Measurements from ENCODE around the gene CERKL. TPM values are rescaled to one million over a fixed set of nuclear protein-coding genes. Genes with fewer than 3 reads are reported as not detected.
A peak's percentile ranks its signal among the peaks of the same experiment; 100 is the strongest.

The CERKL gene
- total RNA-seq, 8 experiments from 2014 or later: 0.38 to 8.3 (median 2.8) TPM

- WGBS, 10 experiments: 0 to 38% (median 0%) methylated on average over 1 of the region's 1 CpG; no CpG with 5 or more reads in 3 of the 10 experiments
- in situ Hi-C loops (cut with MboI; ENCODE audit: low pct_unique_long_range_greater_than_20kb in 2 of 9, low sequenced_read_pairs in 9 of 9, unreplicated experiment in 9 of 9): no loop called here
- Histone ChIP-seq H3K4me3 (no peak overlapping the region), H3K4me1 (replicated peaks in 1 of 2) (peaks cover 0 to 7% of the 10 kb centered on the region in 2 donors), H3K27ac (no peak overlapping the region)
- no peak for ATAC-seq (replicated peaks in 6 of 8)
Observed at GRCh38 chr2:181639686-181640085, 17.2 kb downstream of the CERKL start.

- WGBS, 10 experiments: 0 to 100% (median 80%) methylated on average over 1 to 4 of the region's 4 CpGs; no CpG with 5 or more reads in 1 of the 10 experiments
- in situ Hi-C loops (cut with MboI; ENCODE audit: low pct_unique_long_range_greater_than_20kb in 2 of 9, low sequenced_read_pairs in 9 of 9, unreplicated experiment in 9 of 9): no loop called here
- no peak for ATAC-seq (replicated peaks in 6 of 8)
- H3K4me3 ChIP-seq: no peak overlapping the region
- H3K27ac ChIP-seq: no peak overlapping the region
- H3K4me1 ChIP-seq (replicated peaks in 1 of 2): no peaks in the 10 kb centered on the region
Observed at GRCh38 chr2:181632733-181633401, 24.0 kb downstream of the CERKL start.

- H3K4me1 ChIP-seq (replicated peaks in 1 of 2): no peaks in the 10 kb centered on the region
- ATAC-seq (replicated peaks in 6 of 8): no peak
- no peak overlapping the region for H3K27ac ChIP-seq
- WGBS, 10 experiments: 40 to 100% (median 90%) methylated on average over 2 to 3 of the region's 3 CpGs
- no peak overlapping the region for H3K4me3 ChIP-seq
- in situ Hi-C loops (cut with MboI; ENCODE audit: low pct_unique_long_range_greater_than_20kb in 2 of 9, low sequenced_read_pairs in 9 of 9, unreplicated experiment in 9 of 9): no loop called here
Observed at GRCh38 chr2:181628590-181629585, 28.0 kb downstream of the CERKL start.

- 8 to 100% (median 90%) methylated on average over 1 to 3 of the region's 3 CpGs for WGBS, 10 experiments
- H3K4me3 ChIP-seq: no peak overlapping the region
- ATAC-seq (replicated peaks in 6 of 8): no peak
Observed at GRCh38 chr2:181627545-181627944, 29.4 kb downstream of the CERKL start.

GRCh38 chr2:181626671-181627070 is 30.2 kb downstream of the CERKL start:
- no peak overlapping the region for H3K4me3 ChIP-seq
- in situ Hi-C loops (cut with MboI; ENCODE audit: low pct_unique_long_range_greater_than_20kb in 2 of 9, low sequenced_read_pairs in 9 of 9, unreplicated experiment in 9 of 9): no loop called here

More at GRCh38 chr2:181627545-181627944, 29.4 kb downstream of the CERKL start:
- Histone ChIP-seq H3K4me1 (replicated peaks in 1 of 2) (no peaks in the 10 kb centered on the region), H3K27ac (no peak overlapping the region)
- in situ Hi-C loops (cut with MboI; ENCODE audit: low pct_unique_long_range_greater_than_20kb in 2 of 9, low sequenced_read_pairs in 9 of 9, unreplicated experiment in 9 of 9): no loop called here

GRCh38 chr2:181623159-181623558 is 33.7 kb downstream of the CERKL start:
- ATAC-seq (replicated peaks in 6 of 8): no peak
- Histone ChIP-seq H3K27ac (no peak overlapping the region), H3K4me1 (replicated peaks in 1 of 2) (peaks cover 0 to 9% of the 10 kb centered on the region in 2 donors), H3K4me3 (no peak overlapping the region)
- in situ Hi-C loops (cut with MboI; ENCODE audit: low pct_unique_long_range_greater_than_20kb in 2 of 9, low sequenced_read_pairs in 9 of 9, unreplicated experiment in 9 of 9): no loop called here

More at GRCh38 chr2:181626671-181627070, 30.2 kb downstream of the CERKL start:
- no peak overlapping the region for H3K27ac ChIP-seq
- ATAC-seq (replicated peaks in 6 of 8): no peak
- peaks cover 0 to 5% of the 10 kb centered on the region in 2 donors for H3K4me1 ChIP-seq (replicated peaks in 1 of 2)

GRCh38 chr2:181621779-181622490 is 35.0 kb downstream of the CERKL start:
- 0 to 100% (median 84%) methylated on average over 1 to 3 of the region's 3 CpGs; no CpG with 5 or more reads in 1 of the 10 experiments for WGBS, 10 experiments
- in situ Hi-C loops (cut with MboI; ENCODE audit: low pct_unique_long_range_greater_than_20kb in 2 of 9, low sequenced_read_pairs in 9 of 9, unreplicated experiment in 9 of 9): no loop called here
- Histone ChIP-seq H3K4me1 (replicated peaks in 1 of 2) (peaks cover 0 to 9% of the 10 kb centered on the region in 2 donors), H3K27ac (no peak overlapping the region), H3K4me3 (no peak overlapping the region)
- ATAC-seq (replicated peaks in 6 of 8): peak in 2 of 8 experiments; percentile 4 to 37

- peaks cover 7 to 19% of the 10 kb centered on the region in 2 donors for H3K4me1 ChIP-seq (replicated peaks in 1 of 2)
- 10 to 100% (median 87%) methylated on average over 1 to 2 of the region's 2 CpGs for WGBS, 10 experiments
- no peak overlapping the region for H3K4me3 ChIP-seq
- H3K27ac ChIP-seq: no peak overlapping the region
- in situ Hi-C loops (cut with MboI; ENCODE audit: low pct_unique_long_range_greater_than_20kb in 2 of 9, low sequenced_read_pairs in 9 of 9, unreplicated experiment in 9 of 9): no loop called here
- ATAC-seq (replicated peaks in 6 of 8): no peak
Observed at GRCh38 chr2:181619516-181619915, 37.4 kb downstream of the CERKL start.

GRCh38 chr2:181616715-181617114 is 40.2 kb downstream of the CERKL start:
- no peak for ATAC-seq (replicated peaks in 6 of 8)
- in situ Hi-C loops (cut with MboI; ENCODE audit: low pct_unique_long_range_greater_than_20kb in 2 of 9, low sequenced_read_pairs in 9 of 9, unreplicated experiment in 9 of 9): no loop called here
- WGBS, 10 experiments: 0 to 80% (median 0%) methylated on average over 1 of the region's 1 CpG; no CpG with 5 or more reads in 3 of the 10 experiments
- H3K27ac ChIP-seq: no peak overlapping the region
- peaks cover 7 to 21% of the 10 kb centered on the region in 2 donors for H3K4me1 ChIP-seq (replicated peaks in 1 of 2)
- H3K4me3 ChIP-seq: no peak overlapping the region

GRCh38 chr2:181614874-181615638 is 41.8 kb downstream of the CERKL start:
- 57 to 100% (median 73%) methylated on average over 4 to 7 of the region's 7 CpGs for WGBS, 10 experiments

GRCh38 chr2:181613241-181613640 is 43.7 kb downstream of the CERKL start:
- H3K27ac ChIP-seq: no peak overlapping the region
- no peak for ATAC-seq (replicated peaks in 6 of 8)
- in situ Hi-C loops (cut with MboI; ENCODE audit: low pct_unique_long_range_greater_than_20kb in 2 of 9, low sequenced_read_pairs in 9 of 9, unreplicated experiment in 9 of 9): no loop called here
- no peak overlapping the region for H3K4me3 ChIP-seq
- WGBS, 10 experiments: 0 to 95% (median 78%) methylated on average over 1 to 2 of the region's 2 CpGs
- H3K4me1 ChIP-seq (replicated peaks in 1 of 2): peaks cover 7 to 18% of the 10 kb centered on the region in 2 donors

More at GRCh38 chr2:181614874-181615638, 41.8 kb downstream of the CERKL start:
- H3K4me3 ChIP-seq: no peak overlapping the region
- H3K27ac ChIP-seq: peak overlapping the region in 1 of 2 donors; percentile 36
- in situ Hi-C loops (cut with MboI; ENCODE audit: low pct_unique_long_range_greater_than_20kb in 2 of 9, low sequenced_read_pairs in 9 of 9, unreplicated experiment in 9 of 9): no loop called here
- H3K4me1 ChIP-seq (replicated peaks in 1 of 2): peaks cover 7 to 18% of the 10 kb centered on the region in 2 donors
- peak in 5 of 8 experiments; percentile 19 to 99 (median 75) for ATAC-seq (replicated peaks in 6 of 8)
